Fibroblast of mammary gland (primary cell): ENCODE results near the gene PAX6.

ENCODE experiments used
- DNase-seq: peaks from one replicate; pipeline ENCODE4 v3.0.0-alpha.2; 2010; ENCODE audit warnings: low read depth
- H3K4me3 ChIP-seq: 2 replicates; pipeline ENCODE4 v1.5.1; 2011; ENCODE audit warnings: low read depth, mild to moderate bottlenecking, low read length, moderate library complexity; ENCODE audit not compliant: control insufficient read depth
- CTCF ChIP-seq: conservative IDR thresholded peaks from 2 replicates; pipeline ENCODE4 v1.5.1; 2011; ENCODE audit warnings: low read depth, low read length, inconsistent platforms; ENCODE audit not compliant: control insufficient read depth, insufficient read depth

The PAX6 gene

GRCh38 chr11:31782257-31782656 is 28.9 kb downstream of the PAX6 start:
- no peak for DNase-seq
- TF ChIP-seq CTCF, result no peak
- no peak overlapping the region for H3K4me3 ChIP-seq

- TF ChIP-seq CTCF, result no peak
Observed at GRCh38 chr11:31780480-31780971, 30.6 kb downstream of the PAX6 start.

GRCh38 chr11:31780078-31780477 is 31.0 kb downstream of the PAX6 start:
- no peak for TF ChIP-seq CTCF
- DNase-seq, result no peak
- no peak overlapping the region for H3K4me3 ChIP-seq

More at GRCh38 chr11:31780480-31780971, 30.6 kb downstream of the PAX6 start:
- DNase-seq, result no peak
- H3K4me3 ChIP-seq, result no peak overlapping the region

DNA sequence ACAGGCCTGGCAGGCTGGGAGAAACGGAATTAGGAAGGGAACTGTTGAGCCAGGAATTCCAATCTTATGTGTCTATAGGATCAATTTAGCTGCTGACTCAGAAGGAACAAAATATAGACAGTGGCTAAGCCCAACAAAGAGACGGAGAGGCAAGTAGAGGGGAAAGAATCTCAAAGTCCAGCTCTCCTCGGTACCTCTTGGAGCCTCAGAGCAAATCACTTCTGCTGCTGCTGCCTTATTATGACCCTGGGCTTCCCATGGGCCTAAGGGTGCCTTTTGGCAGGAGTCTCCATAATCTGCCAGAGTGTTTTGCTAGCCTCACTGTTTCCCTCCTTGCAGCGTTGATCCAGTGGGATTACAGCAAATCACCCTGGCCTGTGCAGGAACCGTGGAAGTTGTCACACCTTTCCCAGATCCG is 31.7 kb downstream of the PAX6 start:
- TF ChIP-seq CTCF, result no peak
- no peak overlapping the region for H3K4me3 ChIP-seq
- peak; percentile 71 for DNase-seq

GRCh38 chr11:31772412-31772811 is 38.7 kb downstream of the PAX6 start:
- no peak overlapping the region for H3K4me3 ChIP-seq
- no peak for TF ChIP-seq CTCF
- DNase-seq, result no peak

DNA sequence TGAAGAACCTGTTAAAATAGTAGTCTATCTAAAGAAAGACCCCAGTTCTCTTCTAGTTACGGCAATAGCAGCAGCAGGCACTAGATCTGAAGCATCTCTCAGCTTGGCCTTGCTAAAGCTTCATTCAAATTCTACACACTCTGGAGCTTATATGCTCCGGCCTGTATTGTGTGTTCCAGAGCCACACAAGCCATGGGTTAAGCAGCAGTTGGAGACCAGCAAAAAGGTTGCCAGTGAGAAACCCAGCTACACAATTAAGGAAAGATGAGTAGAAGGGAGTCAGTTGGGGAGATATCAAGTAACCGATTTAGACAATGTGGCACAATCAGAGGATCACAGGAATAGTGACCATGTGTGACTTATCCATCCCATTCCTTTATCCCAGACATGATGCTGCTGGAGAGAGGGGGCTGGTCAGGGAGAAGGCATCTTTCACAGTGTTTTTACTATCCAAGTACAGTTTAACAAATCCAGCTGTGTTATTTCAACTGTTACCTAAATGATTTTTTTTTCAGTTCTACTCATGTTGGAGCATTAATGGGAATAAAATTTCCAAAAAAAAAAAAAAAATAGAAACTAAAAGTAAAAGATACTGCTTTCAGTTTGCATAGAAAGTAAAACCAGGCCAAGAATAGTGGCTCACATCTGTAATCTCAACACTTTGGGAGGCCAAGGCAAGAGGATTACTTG is 41.0 kb downstream of the PAX6 start:
- DNase-seq, result no peak
- no peak for TF ChIP-seq CTCF
- no peak overlapping the region for H3K4me3 ChIP-seq
